Measurements from ENCODE around the gene BRWD1. TPM values are rescaled to one million over a fixed set of nuclear protein-coding genes. Genes with fewer than 3 reads are reported as not detected.
A peak's percentile ranks its signal among the peaks of the same experiment; 100 is the strongest.

Gene BRWD1
- total and polyA plus RNA-seq, 7 experiments from 2014 or later = 27.4 to 108 (median 77.9) TPM

DNA sequence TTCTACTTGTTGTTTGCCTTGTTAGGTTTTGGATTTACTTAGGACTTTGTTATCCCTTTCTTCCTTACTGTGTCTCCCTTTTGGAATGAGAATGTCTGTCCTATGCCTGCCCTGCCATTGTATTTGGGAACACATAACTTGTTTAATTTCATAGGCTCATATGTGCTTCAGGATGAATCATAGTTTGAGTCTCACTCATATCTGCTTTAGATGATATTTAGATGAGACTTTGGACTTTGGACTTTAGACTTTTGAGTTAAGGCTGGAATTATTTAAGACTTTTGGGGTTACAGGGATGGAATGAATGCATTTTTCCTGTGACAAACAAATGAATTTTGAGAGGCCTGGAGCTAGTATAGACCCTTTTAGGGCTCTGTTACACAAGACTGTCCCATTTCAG lies 163.6 kb downstream of the BRWD1 start:
- ChIA-PET CTCF (interaction anchor here (1.1 kb wide), 1 partner anchor 12 kb away, joined by 3 read pairs; no protein-coding TSS in a partner anchor), POLR2A (no interaction called here)
- Histone ChIP-seq H3K4me1 (ENCODE audit: control insufficient read depth in 2 of 2, insufficient read depth in 2 of 2, low read length in 2 of 2) (no peaks in the 10 kb centered on the region), H3K27ac (ENCODE audit: low read depth, low read length) (no peak overlapping the region), H3K9me3 (ENCODE audit: control insufficient read depth in 2 of 3, low read length in 3 of 3) (no peaks in the 10 kb centered on the region), H3K27me3 (ENCODE audit: control insufficient read depth in 2 of 2, insufficient read depth in 2 of 2, low read length in 2 of 2) (no peaks in the 10 kb centered on the region), H3K36me3 (ENCODE audit: control insufficient read depth in 2 of 3, insufficient read depth in 3 of 3, low read length in 3 of 3) (no peaks in the 10 kb centered on the region), H3K4me3 (ENCODE audit: low read length) (no peak overlapping the region)
- Mint-ChIP-seq H3K9me3 (peaks cover 0 to 3% (median 0%) of the 10 kb centered on the region in 11 donors), H3K4me3 (no peak overlapping the region), H3K27me3 (peaks cover 0 to 14% (median 4%) of the 10 kb centered on the region in 5 donors), H3K27ac (no peak overlapping the region), H3K4me1 (no peaks in the 10 kb centered on the region), H3K36me3 (no peaks in the 10 kb centered on the region)
- DNase-seq = no peak
- no peak for ATAC-seq
- intact Hi-C loops (cut with micrococcal nuclease) = no loop called here

DNA sequence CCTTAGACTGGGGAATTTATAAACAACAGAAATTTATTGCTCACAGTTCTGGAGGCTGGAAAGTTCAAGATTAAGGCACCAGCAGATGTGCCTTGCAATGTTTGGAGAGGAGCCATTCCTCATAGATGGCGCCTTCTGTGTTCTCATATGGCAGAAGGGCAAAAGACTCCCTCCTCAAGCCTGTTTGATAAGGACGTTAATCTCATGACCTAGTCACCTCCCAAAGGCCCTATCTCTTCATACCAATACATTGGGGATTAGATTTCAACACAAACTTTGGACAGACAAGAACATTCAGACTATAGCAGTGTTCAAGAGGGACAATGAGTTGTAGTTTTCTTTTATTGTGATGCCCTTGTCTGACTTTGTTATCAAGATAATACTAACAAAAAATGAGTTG lies 164.5 kb downstream of the BRWD1 start:
- H3K27ac ChIP-seq (ENCODE audit: low read depth, low read length) = no peak overlapping the region
- intact Hi-C loops (cut with micrococcal nuclease) = no loop called here
- H3K4me3 Mint-ChIP-seq = no peak overlapping the region
- ATAC-seq (no peak), DNase-seq (no peak)
- POLR2A ChIA-PET = no interaction called here
- no peaks in the 10 kb centered on the region for H3K4me1 Mint-ChIP-seq
- peaks cover 0 to 14% (median 4%) of the 10 kb centered on the region in 5 donors for H3K27me3 Mint-ChIP-seq
- no peak overlapping the region for H3K4me3 ChIP-seq (ENCODE audit: low read length)
- no peaks in the 10 kb centered on the region for H3K36me3 Mint-ChIP-seq
- H3K4me1 ChIP-seq (ENCODE audit: control insufficient read depth in 2 of 2, insufficient read depth in 2 of 2, low read length in 2 of 2) = no peaks in the 10 kb centered on the region
- H3K9me3 ChIP-seq (ENCODE audit: control insufficient read depth in 2 of 3, low read length in 3 of 3) = no peaks in the 10 kb centered on the region
- no peaks in the 10 kb centered on the region for H3K36me3 ChIP-seq (ENCODE audit: control insufficient read depth in 2 of 3, insufficient read depth in 3 of 3, low read length in 3 of 3)
- H3K27ac Mint-ChIP-seq = peak overlapping the region in 1 of 9 donors; percentile 66
- CTCF ChIA-PET = no interaction called here
- H3K27me3 ChIP-seq (ENCODE audit: control insufficient read depth in 2 of 2, insufficient read depth in 2 of 2, low read length in 2 of 2) = no peaks in the 10 kb centered on the region
- peaks cover 0 to 5% (median 0%) of the 10 kb centered on the region in 11 donors for H3K9me3 Mint-ChIP-seq

DNA sequence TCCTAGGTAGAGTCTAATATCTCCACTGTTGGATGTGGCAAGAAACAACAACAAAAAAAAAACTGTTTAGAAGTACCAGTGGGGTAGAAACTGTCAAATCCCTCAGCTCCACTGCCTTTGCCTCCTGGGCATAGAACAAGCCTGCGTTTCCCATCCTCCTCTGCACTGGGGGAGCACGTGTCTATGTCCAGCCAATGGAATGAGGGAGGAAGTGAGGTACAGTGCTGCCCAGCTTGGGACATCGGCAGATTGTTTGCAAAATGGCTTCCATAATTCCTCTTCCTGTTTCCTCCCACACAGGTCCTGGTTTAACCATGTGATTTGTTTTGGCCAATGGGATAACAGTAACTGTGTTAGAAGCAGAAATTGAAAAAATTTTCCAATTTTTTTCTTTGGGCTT lies 169.2 kb downstream of the BRWD1 start:
- Mint-ChIP-seq H3K4me1 (peaks cover 0 to 2% (median 0%) of the 10 kb centered on the region in 7 donors), H3K27ac (no peak overlapping the region), H3K4me3 (no peak overlapping the region), H3K9me3 (peaks cover 0 to 7% (median 0%) of the 10 kb centered on the region in 11 donors), H3K27me3 (peaks cover 0 to 8% (median 0%) of the 10 kb centered on the region in 5 donors), H3K36me3 (no peaks in the 10 kb centered on the region)
- no peaks in the 10 kb centered on the region for H3K36me3 ChIP-seq (ENCODE audit: control insufficient read depth in 2 of 3, insufficient read depth in 3 of 3, low read length in 3 of 3)
- no peaks in the 10 kb centered on the region for H3K27me3 ChIP-seq (ENCODE audit: control insufficient read depth in 2 of 2, insufficient read depth in 2 of 2, low read length in 2 of 2)
- H3K4me3 ChIP-seq (ENCODE audit: low read length) = no peak overlapping the region
- H3K27ac ChIP-seq (ENCODE audit: low read depth, low read length) = no peak overlapping the region
- DNase-seq (no peak), ATAC-seq (no peak)
- intact Hi-C loops (cut with micrococcal nuclease) = no loop called here
- no peaks in the 10 kb centered on the region for H3K4me1 ChIP-seq (ENCODE audit: control insufficient read depth in 2 of 2, insufficient read depth in 2 of 2, low read length in 2 of 2)
- H3K9me3 ChIP-seq (ENCODE audit: control insufficient read depth in 2 of 3, low read length in 3 of 3) = no peaks in the 10 kb centered on the region
- ChIA-PET CTCF (no interaction called here), POLR2A (no interaction called here)

DNA sequence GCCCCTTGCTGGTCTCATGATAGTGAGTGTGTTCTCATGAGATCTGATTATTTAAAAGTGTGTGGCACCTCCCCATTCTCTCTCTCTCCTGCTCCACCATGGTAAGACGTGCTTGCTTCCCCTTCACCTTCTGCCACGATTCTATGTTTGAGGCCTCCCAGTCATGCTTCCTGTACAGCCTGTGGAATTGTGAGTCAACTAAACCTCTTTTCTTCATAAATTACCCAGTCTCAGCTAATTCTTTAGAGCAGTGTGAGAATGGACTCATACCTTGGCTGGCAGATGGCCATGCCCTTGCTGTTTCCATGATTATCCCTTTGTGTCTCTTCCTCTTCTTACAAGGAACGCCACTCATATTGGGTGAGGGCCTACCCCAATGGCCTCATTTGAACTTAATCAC lies 170.5 kb downstream of the BRWD1 start:
- Mint-ChIP-seq H3K27ac (no peak overlapping the region), H3K4me1 (peaks cover 0 to 2% (median 0%) of the 10 kb centered on the region in 7 donors), H3K9me3 (peaks cover 0 to 7% (median 0%) of the 10 kb centered on the region in 11 donors), H3K36me3 (no peaks in the 10 kb centered on the region), H3K27me3 (peaks cover 0 to 4% (median 0%) of the 10 kb centered on the region in 5 donors), H3K4me3 (no peak overlapping the region)
- Histone ChIP-seq H3K27me3 (ENCODE audit: control insufficient read depth in 2 of 2, insufficient read depth in 2 of 2, low read length in 2 of 2) (no peaks in the 10 kb centered on the region), H3K9me3 (ENCODE audit: control insufficient read depth in 2 of 3, low read length in 3 of 3) (no peaks in the 10 kb centered on the region), H3K36me3 (ENCODE audit: control insufficient read depth in 2 of 3, insufficient read depth in 3 of 3, low read length in 3 of 3) (no peaks in the 10 kb centered on the region), H3K4me1 (ENCODE audit: control insufficient read depth in 2 of 2, insufficient read depth in 2 of 2, low read length in 2 of 2) (no peaks in the 10 kb centered on the region), H3K27ac (ENCODE audit: low read depth, low read length) (no peak overlapping the region), H3K4me3 (ENCODE audit: low read length) (no peak overlapping the region)
- ATAC-seq (no peak), DNase-seq (no peak)
- intact Hi-C loops (cut with micrococcal nuclease) = no loop called here
- ChIA-PET POLR2A (no interaction called here), CTCF (no interaction called here)

DNA sequence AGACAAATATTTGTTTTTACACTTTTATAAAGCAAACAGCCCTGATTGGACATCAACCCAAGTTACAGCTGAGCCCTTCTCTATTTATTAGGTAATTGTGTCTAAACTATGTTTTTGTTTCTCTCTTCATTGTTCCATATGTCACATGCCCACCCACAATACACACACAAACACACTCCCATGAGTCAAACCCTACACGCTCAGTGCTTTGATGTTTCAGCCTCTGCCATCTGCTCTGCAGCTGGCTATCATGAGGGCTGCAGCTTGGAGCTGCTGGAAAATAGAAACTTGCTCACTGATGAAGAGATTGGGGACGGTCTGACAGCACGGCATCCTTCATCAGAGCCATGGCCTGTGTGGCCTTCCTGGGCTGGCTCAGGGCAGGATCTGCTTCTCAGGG lies 171.9 kb downstream of the BRWD1 start:
- H3K4me3 ChIP-seq (ENCODE audit: low read length) = no peak overlapping the region
- intact Hi-C loops (cut with micrococcal nuclease) = no loop called here
- DNase-seq (no peak), ATAC-seq (no peak)
- POLR2A ChIA-PET = no interaction called here
- Mint-ChIP-seq H3K27me3 (peaks cover 0 to 2% (median 0%) of the 10 kb centered on the region in 5 donors), H3K9me3 (peaks cover 0 to 7% (median 0%) of the 10 kb centered on the region in 11 donors), H3K4me3 (no peak overlapping the region), H3K27ac (no peak overlapping the region), H3K36me3 (no peaks in the 10 kb centered on the region), H3K4me1 (peaks cover 0 to 2% (median 0%) of the 10 kb centered on the region in 7 donors)
- H3K4me1 ChIP-seq (ENCODE audit: control insufficient read depth in 2 of 2, insufficient read depth in 2 of 2, low read length in 2 of 2) = no peaks in the 10 kb centered on the region
- no peaks in the 10 kb centered on the region for H3K27me3 ChIP-seq (ENCODE audit: control insufficient read depth in 2 of 2, insufficient read depth in 2 of 2, low read length in 2 of 2)
- H3K36me3 ChIP-seq (ENCODE audit: control insufficient read depth in 2 of 3, insufficient read depth in 3 of 3, low read length in 3 of 3) = no peaks in the 10 kb centered on the region
- CTCF ChIA-PET = no interaction called here
- H3K9me3 ChIP-seq (ENCODE audit: control insufficient read depth in 2 of 3, low read length in 3 of 3) = no peaks in the 10 kb centered on the region
- no peak overlapping the region for H3K27ac ChIP-seq (ENCODE audit: low read depth, low read length)

DNA sequence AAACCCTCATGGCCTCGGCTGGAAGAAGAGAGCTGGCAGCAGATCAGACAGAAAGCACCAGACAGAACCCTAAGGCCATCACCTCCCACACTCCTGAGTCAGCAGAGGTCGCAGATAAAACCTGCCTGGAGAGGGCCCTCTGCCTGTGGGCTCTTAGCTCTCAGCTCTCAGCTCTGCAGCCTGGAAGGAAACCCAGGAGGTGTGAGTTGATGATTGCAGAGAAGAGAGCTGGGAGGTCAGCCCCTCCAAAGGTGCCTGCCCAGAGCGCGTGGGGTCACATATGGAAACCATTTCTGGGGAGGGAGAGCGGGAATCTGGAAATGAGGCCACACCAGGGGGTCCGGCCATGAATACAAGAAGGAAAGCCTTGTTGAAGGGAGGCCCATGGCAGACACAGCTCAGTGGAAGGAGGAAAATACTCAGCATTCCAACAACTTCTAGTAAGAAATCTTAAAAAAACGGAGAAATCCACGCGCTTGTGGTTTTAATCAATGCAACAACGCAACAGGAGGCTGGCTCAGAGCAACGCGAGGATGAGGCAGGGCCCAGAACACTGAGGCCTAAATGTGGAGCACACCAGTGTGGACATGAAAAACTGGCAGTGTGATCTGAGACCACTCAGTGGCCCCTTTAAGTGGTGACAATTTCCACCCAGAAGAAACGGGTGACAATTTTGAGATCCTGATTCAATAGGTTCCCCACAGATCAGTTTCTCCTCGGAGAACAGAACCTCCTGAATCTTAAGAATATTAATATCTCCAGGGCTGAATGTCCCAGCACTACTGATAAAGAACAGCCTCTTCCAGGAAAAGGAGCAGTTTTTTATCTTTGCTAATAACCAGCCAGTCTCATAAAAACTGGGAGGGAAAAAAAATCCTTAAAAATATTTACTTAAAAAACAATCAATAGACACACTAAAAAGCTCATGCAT lies 175.9 kb downstream of the BRWD1 start:
- Histone ChIP-seq H3K36me3 (ENCODE audit: control insufficient read depth in 2 of 3, insufficient read depth in 3 of 3, low read length in 3 of 3) (no peaks in the 10 kb centered on the region), H3K27me3 (ENCODE audit: control insufficient read depth in 2 of 2, insufficient read depth in 2 of 2, low read length in 2 of 2) (no peaks in the 10 kb centered on the region), H3K9me3 (ENCODE audit: control insufficient read depth in 2 of 3, low read length in 3 of 3) (no peaks in the 10 kb centered on the region), H3K4me1 (ENCODE audit: control insufficient read depth in 2 of 2, insufficient read depth in 2 of 2, low read length in 2 of 2) (no peaks in the 10 kb centered on the region), H3K4me3 (ENCODE audit: low read length) (no peak overlapping the region), H3K27ac (ENCODE audit: low read depth, low read length) (no peak overlapping the region)
- peaks cover 0 to 4% (median 0%) of the 10 kb centered on the region in 5 donors for H3K27me3 Mint-ChIP-seq
- H3K4me3 Mint-ChIP-seq = no peak overlapping the region
- POLR2A ChIA-PET = interaction anchor here (0.8 kb wide), 1 partner anchor 387 kb away, joined by 3 read pairs; no protein-coding TSS in a partner anchor
- DNase-seq (no peak), ATAC-seq (no peak)
- H3K36me3 Mint-ChIP-seq = no peaks in the 10 kb centered on the region
- CTCF ChIA-PET = interaction anchor here (0.7 to 0.9 kb wide), 2 partner anchors 13 to 336 kb away, joined by 3 read pairs; no protein-coding TSS in a partner anchor
- no peaks in the 10 kb centered on the region for H3K9me3 Mint-ChIP-seq
- intact Hi-C loops (cut with micrococcal nuclease) = loop anchor here (1.0 kb wide), 4 partner anchors 332 to 632 kb away; partner anchors contain the start of gene ETS2 (in 1 of the 2)
- H3K27ac Mint-ChIP-seq = no peak overlapping the region
- H3K4me1 Mint-ChIP-seq = no peaks in the 10 kb centered on the region
